Measurements from ENCODE around the gene ZNF384. TPM values are rescaled to one million over a fixed set of nuclear protein-coding genes. Genes with fewer than 3 reads are reported as not detected.

ZNF384 gene
- total and polyA plus RNA-seq, 7 experiments from 2014 or later: 23.8 to 98.2 (median 64.5) TPM

- Histone ChIP-seq H3K9me3 (ENCODE audit: control insufficient read depth in 2 of 3, low read length in 3 of 3) (peaks cover 0 to 8% (median 0%) of the 10 kb centered on the region in 3 experiments), H3K4me1 (ENCODE audit: control insufficient read depth in 2 of 2, insufficient read depth in 2 of 2, low read length in 2 of 2) (peaks cover 0 to 5% of the 10 kb centered on the region in 2 donors), H3K36me3 (ENCODE audit: control insufficient read depth in 2 of 3, insufficient read depth in 3 of 3, low read length in 3 of 3) (peaks cover 0 to 5% (median 3%) of the 10 kb centered on the region in 3 experiments), H3K27me3 (ENCODE audit: control insufficient read depth in 2 of 2, insufficient read depth in 2 of 2, low read length in 2 of 2) (no peaks in the 10 kb centered on the region), H3K4me3 (ENCODE audit: low read length) (no peak overlapping the region), H3K27ac (ENCODE audit: low read depth, low read length) (no peak overlapping the region)
- Mint-ChIP-seq H3K27ac (peak overlapping the region in 1 of 9 donors; percentile 46), H3K4me1 (peaks cover 15 to 26% (median 18%) of the 10 kb centered on the region in 7 donors), H3K27me3 (peaks cover 0 to 15% (median 0%) of the 10 kb centered on the region in 5 donors), H3K9me3 (peaks cover 0 to 25% (median 4%) of the 10 kb centered on the region in 11 donors), H3K36me3 (peaks cover 5 to 40% (median 23%) of the 10 kb centered on the region in 5 donors), H3K4me3 (no peak overlapping the region)
- peak; percentile 44 for ATAC-seq
- ChIA-PET POLR2A (interaction anchor here (0.5 to 3.5 kb wide), 4 partner anchors 12 to 309 kb away, joined by 3 to 17 read pairs (median 6); partner anchors contain the start of gene ZNF384), CTCF (interaction anchor here (1.0 to 4.2 kb wide), 5 partner anchors 24 to 109 kb away, joined by 3 to 18 read pairs (median 3); partner anchors contain the start of gene MLF2)
- DNase-seq: no peak
- intact Hi-C loops (cut with micrococcal nuclease): no loop called here
Measured at GRCh38 chr12:6643569-6644256, 45.5 kb downstream of the ZNF384 start.

DNA sequence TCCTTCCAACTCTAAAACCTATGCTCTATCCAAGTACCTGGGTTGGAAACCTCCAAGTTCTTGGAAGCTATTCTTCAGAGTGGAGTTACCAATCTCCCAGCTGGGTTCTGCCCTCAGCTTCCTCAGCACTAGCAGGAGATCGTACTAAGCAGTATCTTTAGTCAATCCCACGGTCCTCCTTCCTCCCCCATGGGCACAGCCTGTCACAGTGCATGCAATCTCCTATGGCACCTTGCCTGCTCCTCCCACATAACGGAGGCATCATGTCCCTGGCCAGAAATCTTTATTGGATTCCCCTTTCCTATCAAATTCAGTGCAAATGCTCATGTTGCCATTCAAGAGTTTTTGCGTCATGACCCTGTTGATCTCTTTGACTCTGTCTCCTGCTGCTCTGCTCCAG lies 48.0 kb downstream of the ZNF384 start:
- H3K4me1 ChIP-seq (ENCODE audit: control insufficient read depth in 2 of 2, insufficient read depth in 2 of 2, low read length in 2 of 2): no peaks in the 10 kb centered on the region
- peaks cover 0 to 25% (median 4%) of the 10 kb centered on the region in 11 donors for H3K9me3 Mint-ChIP-seq

DNA sequence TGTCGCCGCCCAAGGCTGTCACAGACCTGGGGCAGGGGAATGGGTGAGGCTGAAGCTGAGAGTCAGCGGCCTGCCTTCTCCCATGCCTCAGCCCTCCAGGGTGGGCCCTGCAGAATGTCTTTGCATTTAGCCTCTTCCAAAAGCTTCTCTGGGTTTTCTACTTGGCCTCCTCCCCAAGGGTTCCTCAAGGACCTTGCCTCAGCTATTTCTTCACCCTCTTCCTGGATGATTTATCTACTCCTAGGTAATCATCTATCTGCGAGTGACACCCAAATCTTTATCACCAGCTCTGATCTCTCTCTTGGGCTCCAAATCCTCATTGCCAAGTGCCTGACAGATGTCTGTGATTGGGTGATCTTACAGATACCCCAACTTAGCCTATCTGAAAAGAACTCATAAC lies 48.7 kb downstream of the ZNF384 start:
- Histone ChIP-seq H3K27me3 (ENCODE audit: control insufficient read depth in 2 of 2, insufficient read depth in 2 of 2, low read length in 2 of 2) (no peaks in the 10 kb centered on the region), H3K36me3 (ENCODE audit: control insufficient read depth in 2 of 3, insufficient read depth in 3 of 3, low read length in 3 of 3) (no peaks in the 10 kb centered on the region), H3K4me1 (ENCODE audit: control insufficient read depth in 2 of 2, insufficient read depth in 2 of 2, low read length in 2 of 2) (peaks cover 0 to 1% of the 10 kb centered on the region in 2 donors), H3K27ac (ENCODE audit: low read depth, low read length) (no peak overlapping the region), H3K4me3 (ENCODE audit: low read length) (no peak overlapping the region), H3K9me3 (ENCODE audit: control insufficient read depth in 2 of 3, low read length in 3 of 3) (peaks cover 0 to 8% (median 0%) of the 10 kb centered on the region in 3 experiments)
- Mint-ChIP-seq H3K36me3 (peaks cover 5 to 29% (median 18%) of the 10 kb centered on the region in 5 donors), H3K4me3 (no peak overlapping the region), H3K4me1 (peaks cover 8 to 23% (median 19%) of the 10 kb centered on the region in 7 donors), H3K27ac (peak overlapping the region in 1 of 9 donors; percentile 83), H3K27me3 (peaks cover 0 to 15% (median 0%) of the 10 kb centered on the region in 5 donors), H3K9me3 (peaks cover 0 to 25% (median 4%) of the 10 kb centered on the region in 11 donors)
- ATAC-seq (no peak), DNase-seq (no peak)
- POLR2A ChIA-PET: interaction anchor here (0.7 to 0.8 kb wide), 2 partner anchors 10 to 20 kb away, joined by 3 to 4 read pairs; no protein-coding TSS in a partner anchor
- CTCF ChIA-PET: interaction anchor here (1.1 kb wide), 1 partner anchor 9 kb away, joined by 3 read pairs; no protein-coding TSS in a partner anchor
- intact Hi-C loops (cut with micrococcal nuclease): no loop called here

More for the DNA sequence above, 48.0 kb downstream of the ZNF384 start:
- Histone ChIP-seq H3K9me3 (ENCODE audit: control insufficient read depth in 2 of 3, low read length in 3 of 3) (peaks cover 0 to 8% (median 0%) of the 10 kb centered on the region in 3 experiments), H3K36me3 (ENCODE audit: control insufficient read depth in 2 of 3, insufficient read depth in 3 of 3, low read length in 3 of 3) (no peaks in the 10 kb centered on the region), H3K27me3 (ENCODE audit: control insufficient read depth in 2 of 2, insufficient read depth in 2 of 2, low read length in 2 of 2) (no peaks in the 10 kb centered on the region), H3K27ac (ENCODE audit: low read depth, low read length) (no peak overlapping the region), H3K4me3 (ENCODE audit: low read length) (no peak overlapping the region)
- no peak overlapping the region for H3K27ac Mint-ChIP-seq
- H3K36me3 Mint-ChIP-seq: peaks cover 5 to 29% (median 18%) of the 10 kb centered on the region in 5 donors
- H3K27me3 Mint-ChIP-seq: peaks cover 0 to 15% (median 0%) of the 10 kb centered on the region in 5 donors
- no peak for DNase-seq
- POLR2A ChIA-PET: interaction anchor here (0.7 kb wide), 1 partner anchor 21 kb away, joined by 3 read pairs; no protein-coding TSS in a partner anchor
- peaks cover 4 to 19% (median 13%) of the 10 kb centered on the region in 7 donors for H3K4me1 Mint-ChIP-seq
- H3K4me3 Mint-ChIP-seq: no peak overlapping the region
- no peak for ATAC-seq
- intact Hi-C loops (cut with micrococcal nuclease): no loop called here
- CTCF ChIA-PET: interaction anchor here (0.6 to 1.1 kb wide), 2 partner anchors 8 to 137 kb away, joined by 3 to 5 read pairs; no protein-coding TSS in a partner anchor

DNA sequence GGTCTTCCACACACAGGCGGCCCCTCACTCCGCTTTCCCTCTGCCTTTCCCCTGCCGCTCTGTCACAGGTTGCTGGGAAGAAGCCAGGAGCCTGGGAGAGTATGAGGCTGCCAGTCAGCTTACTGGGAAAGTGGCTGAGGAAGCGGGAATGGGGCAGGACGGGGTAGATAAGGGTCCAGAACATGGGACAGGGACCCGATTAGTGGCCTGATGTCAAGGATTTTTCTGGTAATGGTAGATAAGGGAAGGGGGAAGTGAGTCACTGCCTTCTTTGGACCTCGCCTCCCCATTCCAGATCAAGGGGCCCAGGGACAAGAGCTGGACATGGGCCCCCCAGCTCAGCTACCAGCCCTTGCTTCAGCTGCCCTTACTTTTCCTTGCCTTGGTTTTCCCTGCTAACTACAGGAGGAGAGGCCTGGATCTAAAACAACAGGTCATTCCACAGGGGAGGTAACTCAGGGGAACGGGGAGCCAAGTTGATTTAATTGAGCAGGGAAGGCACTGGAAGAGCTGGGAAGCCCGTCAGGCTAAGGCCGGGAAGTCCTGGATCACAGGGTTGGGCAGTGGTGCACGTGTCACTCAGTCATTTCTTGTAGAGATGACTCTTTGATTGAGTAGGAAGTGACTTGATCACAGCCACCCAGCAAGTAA lies 49.9 kb downstream of the ZNF384 start:
- Mint-ChIP-seq H3K27ac (peak overlapping the region in 1 of 9 donors; percentile 65), H3K9me3 (peaks cover 0 to 17% (median 3%) of the 10 kb centered on the region in 11 donors), H3K27me3 (peaks cover 0 to 15% (median 0%) of the 10 kb centered on the region in 5 donors), H3K36me3 (peaks cover 3 to 19% (median 12%) of the 10 kb centered on the region in 5 donors), H3K4me3 (no peak overlapping the region), H3K4me1 (peaks cover 8 to 29% (median 20%) of the 10 kb centered on the region in 7 donors)
- Histone ChIP-seq H3K9me3 (ENCODE audit: control insufficient read depth in 2 of 3, low read length in 3 of 3) (peaks cover 0 to 4% (median 0%) of the 10 kb centered on the region in 3 experiments), H3K27ac (ENCODE audit: low read depth, low read length) (no peak overlapping the region), H3K4me1 (ENCODE audit: control insufficient read depth in 2 of 2, insufficient read depth in 2 of 2, low read length in 2 of 2) (peaks cover 0 to 8% of the 10 kb centered on the region in 2 donors), H3K36me3 (ENCODE audit: control insufficient read depth in 2 of 3, insufficient read depth in 3 of 3, low read length in 3 of 3) (no peaks in the 10 kb centered on the region), H3K4me3 (ENCODE audit: low read length) (no peak overlapping the region), H3K27me3 (ENCODE audit: control insufficient read depth in 2 of 2, insufficient read depth in 2 of 2, low read length in 2 of 2) (no peaks in the 10 kb centered on the region)
- intact Hi-C loops (cut with micrococcal nuclease): no loop called here
- ChIA-PET CTCF (no interaction called here), POLR2A (interaction anchor here (0.8 kb wide), 1 partner anchor 11 kb away, joined by 4 read pairs; no protein-coding TSS in a partner anchor)
- DNase-seq (no peak), ATAC-seq (no peak)

DNA sequence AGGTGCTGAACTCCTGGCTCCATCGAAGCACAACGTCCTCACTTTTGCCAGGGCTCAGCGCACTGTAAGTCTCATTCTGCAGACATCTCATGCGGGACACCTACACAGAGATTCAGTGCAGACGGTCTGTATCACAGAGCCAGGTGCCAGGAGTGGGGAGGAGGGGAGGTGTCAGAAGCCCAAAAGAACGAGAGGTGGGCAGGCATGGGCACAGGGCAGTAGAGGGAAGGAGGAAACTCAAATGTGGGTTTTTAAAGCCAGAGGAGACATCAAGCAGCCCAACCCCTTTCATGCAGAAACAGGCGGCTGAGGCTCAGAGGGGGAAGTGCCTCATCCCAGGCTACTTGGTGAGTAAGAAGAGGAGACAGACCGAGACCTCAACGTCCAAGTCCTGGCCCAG lies 50.9 kb downstream of the ZNF384 start:
- Histone ChIP-seq H3K27ac (ENCODE audit: low read depth, low read length) (no peak overlapping the region), H3K9me3 (ENCODE audit: control insufficient read depth in 2 of 3, low read length in 3 of 3) (no peaks in the 10 kb centered on the region), H3K27me3 (ENCODE audit: control insufficient read depth in 2 of 2, insufficient read depth in 2 of 2, low read length in 2 of 2) (no peaks in the 10 kb centered on the region), H3K36me3 (ENCODE audit: control insufficient read depth in 2 of 3, insufficient read depth in 3 of 3, low read length in 3 of 3) (no peaks in the 10 kb centered on the region), H3K4me3 (ENCODE audit: low read length) (no peak overlapping the region), H3K4me1 (ENCODE audit: control insufficient read depth in 2 of 2, insufficient read depth in 2 of 2, low read length in 2 of 2) (peaks cover 0 to 8% of the 10 kb centered on the region in 2 donors)
- no peak for DNase-seq
- CTCF ChIA-PET: no interaction called here
- peak; percentile 48 for ATAC-seq
- Mint-ChIP-seq H3K27ac (peak overlapping the region in 2 of 9 donors; percentile 12 to 38), H3K9me3 (peaks cover 0 to 8% (median 0%) of the 10 kb centered on the region in 11 donors), H3K4me3 (no peak overlapping the region), H3K4me1 (peaks cover 11 to 27% (median 20%) of the 10 kb centered on the region in 7 donors), H3K36me3 (peaks cover 0 to 9% (median 5%) of the 10 kb centered on the region in 5 donors), H3K27me3 (peaks cover 0 to 15% (median 0%) of the 10 kb centered on the region in 5 donors)
- intact Hi-C loops (cut with micrococcal nuclease): no loop called here
- POLR2A ChIA-PET: no interaction called here
